Stimulated activated CD4-positive, alpha-beta T cell treated with anti-CD3 and anti-CD28 coated beads, Interleukin-1b, Interleukin-23, amount 100 ng/mL, for 4 hours (primary cell): Measurements from ENCODE around the gene SLC15A4.
"Not testable (repeated sequence)": the region's sequence is repeated elsewhere in the genome, so short reads cannot be mapped to it uniquely, and the experiment has no call there.

Source experiments
- DNase-seq, 2 donors: peaks; one replicate each; pipeline ENCODE4 v3.0.0-alpha.2; 2020; ENCODE audit warnings: low read depth in 2 of 2

The SLC15A4 gene

DNA sequence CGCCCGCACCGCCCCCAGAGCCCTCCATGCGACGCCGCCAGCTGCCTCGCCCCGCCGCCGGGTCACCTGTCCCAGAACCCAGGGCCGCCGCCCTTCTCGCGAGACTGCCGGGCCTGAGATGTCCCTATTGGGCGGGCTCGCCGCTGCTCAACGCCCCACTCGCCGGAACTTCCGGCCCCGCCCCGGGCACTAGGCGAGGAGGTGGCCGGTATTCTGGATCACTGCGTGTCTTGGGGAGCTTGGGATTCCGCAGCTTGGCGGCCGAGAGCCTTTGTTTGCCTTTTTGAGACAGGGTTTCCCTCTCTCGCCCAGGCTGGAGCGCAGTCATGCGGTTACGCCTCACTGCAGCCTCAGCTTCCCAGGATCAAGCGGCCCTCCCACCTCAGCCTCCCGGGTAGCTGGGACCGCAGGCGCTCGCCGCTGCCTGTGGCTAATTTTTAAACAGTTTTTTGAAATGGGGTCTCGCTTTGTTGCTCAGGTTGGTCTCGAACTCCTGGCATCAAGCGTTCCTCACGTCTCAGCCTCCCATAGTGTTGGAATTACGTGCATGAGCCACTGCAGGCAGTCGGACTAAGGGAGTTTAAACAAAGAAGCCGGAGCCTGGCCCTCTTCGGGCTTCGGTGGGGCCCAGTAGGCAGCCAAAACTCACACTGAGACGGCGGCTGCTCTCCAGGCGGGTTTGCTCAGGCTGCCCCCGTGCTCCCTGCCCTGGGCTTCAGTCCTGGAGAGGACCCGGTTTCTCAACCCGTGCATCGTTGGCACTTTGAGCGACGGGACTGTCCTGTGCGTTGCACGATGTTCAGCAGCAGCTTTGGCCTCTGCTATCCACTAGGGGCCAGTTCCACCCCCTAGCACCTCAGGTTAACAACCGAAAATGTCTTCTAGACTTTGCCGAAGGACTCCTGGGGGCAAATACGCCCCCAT is at the start of gene SLC15A4:
TSS of gene SLC15A4 (minus strand) at position 43 of the 924 bp plus-strand sequence. CDS start at position 28, 15 bp downstream.
- peak; percentile 83 to 94 for DNase-seq

DNA sequence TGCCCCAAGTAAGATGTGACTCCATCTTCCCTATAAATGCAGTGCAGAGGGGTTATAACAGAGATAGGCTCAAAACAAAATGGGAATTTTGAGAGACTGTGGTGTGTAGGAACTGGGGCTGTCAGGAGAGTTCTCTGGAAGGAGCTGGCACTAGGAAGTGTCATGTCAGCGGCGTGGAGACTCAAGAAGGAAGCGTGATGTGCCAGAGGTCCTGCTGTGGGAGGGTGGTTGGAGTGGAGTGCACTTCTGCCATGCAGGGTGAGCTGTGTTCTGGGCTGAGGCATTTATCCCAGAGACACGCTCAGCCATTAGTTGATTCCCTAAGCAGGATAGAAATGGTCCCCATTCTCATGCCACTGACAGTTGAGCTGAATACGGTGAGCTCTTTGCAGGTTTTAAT is 48.5 kb upstream of the SLC15A4 start:
- DNase-seq: no peak

DNA sequence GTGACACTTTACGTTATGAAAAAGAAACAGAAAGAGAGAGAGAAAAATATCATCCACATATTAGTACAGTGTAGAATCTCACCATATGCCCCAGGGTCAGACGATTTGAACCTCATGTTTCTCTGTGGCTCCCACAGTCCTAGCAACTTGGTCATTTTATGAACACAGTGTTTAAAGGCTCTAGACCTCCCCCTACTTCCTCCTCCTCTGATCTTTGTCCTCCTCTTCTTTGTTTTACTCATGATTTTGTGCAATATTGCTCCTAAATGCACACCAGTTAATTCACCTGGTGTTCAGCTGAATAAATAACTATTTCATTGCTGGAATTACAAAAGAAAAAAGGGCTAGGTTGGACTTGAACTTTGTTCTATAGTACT is 47.7 kb upstream of the SLC15A4 start:
- DNase-seq: no peak

DNA sequence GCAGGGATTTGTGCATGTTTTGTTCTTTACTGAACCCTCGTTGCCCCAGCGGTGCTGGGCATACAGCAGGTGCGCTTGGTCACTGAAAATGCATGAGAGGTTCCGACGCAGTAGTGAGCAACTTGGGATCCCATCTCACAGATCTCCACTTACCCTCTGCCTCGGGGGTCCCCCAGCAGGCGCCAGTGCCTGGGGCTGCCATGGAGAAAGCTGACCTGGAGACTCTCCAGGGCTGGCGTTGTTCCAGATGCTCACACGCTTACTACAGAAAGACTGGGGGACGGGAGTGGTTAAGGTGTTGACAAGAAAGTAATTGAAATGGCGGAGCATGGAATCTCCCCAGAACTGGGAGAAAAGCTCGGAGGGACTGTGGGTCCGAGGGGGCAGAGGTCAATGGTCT is 43.7 kb upstream of the SLC15A4 start:
- no peak for DNase-seq

DNA sequence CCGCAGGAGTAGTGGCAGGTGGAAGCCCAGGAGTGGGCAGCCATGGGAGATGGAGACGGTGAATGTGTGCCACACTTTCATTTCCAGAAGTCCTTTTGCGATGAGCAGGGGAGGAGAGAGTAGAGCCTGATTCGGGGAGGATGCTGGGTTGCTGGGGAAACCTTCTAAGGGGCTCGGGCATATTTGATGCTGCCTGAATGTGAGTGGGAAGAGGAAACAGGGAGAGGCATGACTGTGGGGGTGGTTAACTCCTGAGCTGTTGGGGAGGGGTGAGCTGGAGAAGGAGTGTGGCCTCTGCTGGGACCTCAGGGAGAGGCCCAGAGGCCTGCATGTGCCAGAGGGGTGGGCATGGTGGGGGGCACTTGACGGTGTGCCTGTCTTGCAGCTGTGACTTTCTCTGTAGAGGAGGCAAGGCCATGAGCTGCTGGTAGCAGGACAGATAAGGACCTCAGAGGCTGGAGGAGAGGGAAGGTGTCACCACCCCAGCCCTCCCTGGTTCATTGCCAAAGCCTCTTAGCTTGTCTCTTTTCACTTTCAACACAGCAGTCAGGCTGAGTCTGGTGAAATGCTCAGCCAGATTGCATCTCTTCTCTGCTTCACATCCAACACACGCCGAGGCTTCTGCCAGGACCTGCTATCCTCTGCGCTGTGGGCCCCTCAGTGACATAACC is 40.9 kb upstream of the SLC15A4 start:
- no peak for DNase-seq

DNA sequence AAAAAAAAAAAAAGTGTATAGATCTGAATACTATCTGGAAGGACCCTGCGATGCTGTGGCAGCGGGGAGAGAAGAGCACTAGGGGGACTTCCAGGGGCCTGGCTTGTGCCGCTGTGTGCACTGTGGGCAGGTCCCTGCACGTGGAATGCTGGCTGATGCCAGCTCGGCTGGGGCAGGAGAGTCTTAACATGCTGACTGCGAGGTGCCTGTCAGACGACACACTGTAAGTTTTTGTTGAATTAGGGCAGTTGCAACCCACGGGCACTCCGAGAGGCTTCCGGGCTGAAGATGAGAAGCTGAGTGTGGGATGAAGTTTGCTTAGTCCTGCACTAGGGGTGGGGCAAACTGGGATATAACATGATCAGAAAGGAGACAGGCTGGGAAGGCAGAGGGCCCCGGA is 40.2 kb upstream of the SLC15A4 start:
- DNase-seq: no peak

DNA sequence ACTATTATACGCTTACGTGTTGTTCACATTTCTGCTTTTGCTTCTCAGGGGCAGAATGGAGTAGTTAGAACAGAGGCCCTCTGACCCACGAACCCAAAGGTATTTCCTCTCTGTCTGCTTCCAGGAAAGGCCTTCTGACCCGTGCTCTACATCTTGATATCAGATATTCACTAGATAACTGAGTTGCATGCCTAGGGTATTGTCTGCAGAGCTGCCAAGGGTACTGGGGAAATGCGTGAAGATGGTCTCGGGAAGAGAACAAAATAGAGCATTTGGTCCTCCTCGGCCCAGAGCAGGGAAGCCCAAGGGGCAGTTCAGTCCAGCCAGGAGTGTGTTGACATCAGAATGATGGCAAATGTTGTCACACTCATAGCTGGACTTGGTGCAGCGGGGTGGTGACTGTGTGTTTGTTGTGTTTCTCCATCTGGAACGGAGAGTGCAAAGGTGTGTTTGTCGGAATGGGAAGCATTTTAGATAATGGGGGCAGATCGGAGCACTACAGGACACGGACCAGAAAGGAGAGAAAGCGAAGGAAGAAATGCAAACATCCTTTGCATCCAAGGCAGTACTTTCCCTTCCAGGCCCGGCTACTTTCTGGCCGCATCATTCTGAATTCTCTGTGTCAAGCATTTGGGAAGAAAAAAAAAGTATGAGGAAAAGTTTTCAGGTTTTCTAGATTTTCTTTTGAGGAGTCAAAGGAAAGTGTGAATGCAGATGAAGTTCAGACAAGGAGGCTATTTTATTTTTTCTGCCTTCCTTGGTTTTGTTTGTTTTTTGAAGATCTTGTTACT is 37.7 kb upstream of the SLC15A4 start:
- DNase-seq: no peak

DNA sequence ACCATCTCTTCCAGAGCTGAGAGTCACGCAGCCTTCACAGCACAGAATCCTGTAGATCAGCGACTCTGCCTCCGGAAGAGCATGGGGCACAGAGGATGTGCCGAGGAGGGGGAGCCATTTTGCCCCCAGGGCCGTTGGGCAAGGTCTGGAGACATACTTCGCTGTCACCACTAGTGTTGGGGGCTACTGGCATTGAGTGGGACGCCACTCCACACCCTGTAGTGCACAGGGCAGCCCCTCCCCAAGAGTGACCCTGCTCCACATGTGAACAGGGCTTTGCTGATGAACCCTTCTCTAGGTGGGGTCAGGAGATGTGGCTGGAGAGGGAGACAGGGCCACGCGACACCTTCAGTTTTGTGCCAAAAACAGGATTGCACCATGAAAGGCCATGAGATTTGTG is 35.6 kb upstream of the SLC15A4 start:
- no peak for DNase-seq

DNA sequence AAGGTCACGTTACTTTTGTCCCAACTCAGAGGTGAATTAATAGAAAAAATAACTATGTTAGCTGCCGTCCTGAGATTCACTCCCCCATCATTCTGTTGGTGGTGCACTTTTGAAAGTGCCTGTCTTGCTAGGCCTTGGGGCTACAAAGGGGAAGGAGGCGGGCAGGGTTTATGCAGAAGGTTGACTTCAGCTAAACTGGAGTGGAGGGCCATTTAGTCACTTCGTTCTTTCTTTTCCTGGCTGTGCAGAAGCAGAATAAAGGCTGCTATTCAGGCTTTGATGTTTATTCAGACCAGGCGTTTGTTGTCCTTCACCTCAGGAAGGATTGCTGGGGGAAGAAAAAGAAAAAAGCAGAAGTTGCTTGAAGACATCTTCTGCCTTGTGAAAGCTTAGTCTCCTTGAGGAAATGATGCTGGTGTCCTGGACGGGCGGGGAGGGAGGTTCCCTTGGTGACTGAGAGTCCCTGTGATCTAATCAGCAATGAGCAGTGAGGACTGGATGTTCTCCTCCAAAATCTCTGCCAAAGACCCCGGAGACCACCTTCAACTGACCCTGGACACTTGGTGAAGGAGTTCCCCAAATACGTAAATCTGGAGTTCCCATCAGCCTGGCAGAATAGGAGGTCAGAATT is 33.5 kb upstream of the SLC15A4 start:
- no peak for DNase-seq

DNA sequence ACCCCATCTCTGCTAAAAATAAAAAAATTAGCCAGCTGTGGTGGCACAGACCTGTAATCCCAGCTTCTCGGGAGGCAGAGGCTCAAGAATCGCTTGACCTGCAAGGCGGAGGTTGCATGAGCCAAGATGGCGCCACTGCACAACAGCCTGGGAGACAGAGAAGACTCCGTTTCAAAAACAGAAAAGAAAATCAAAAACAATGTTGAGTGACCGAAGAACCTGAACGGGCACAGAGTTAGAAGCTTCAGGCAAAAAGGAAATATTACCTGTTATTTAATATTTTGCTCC is 33.0 kb upstream of the SLC15A4 start:
- no peak for DNase-seq

DNA sequence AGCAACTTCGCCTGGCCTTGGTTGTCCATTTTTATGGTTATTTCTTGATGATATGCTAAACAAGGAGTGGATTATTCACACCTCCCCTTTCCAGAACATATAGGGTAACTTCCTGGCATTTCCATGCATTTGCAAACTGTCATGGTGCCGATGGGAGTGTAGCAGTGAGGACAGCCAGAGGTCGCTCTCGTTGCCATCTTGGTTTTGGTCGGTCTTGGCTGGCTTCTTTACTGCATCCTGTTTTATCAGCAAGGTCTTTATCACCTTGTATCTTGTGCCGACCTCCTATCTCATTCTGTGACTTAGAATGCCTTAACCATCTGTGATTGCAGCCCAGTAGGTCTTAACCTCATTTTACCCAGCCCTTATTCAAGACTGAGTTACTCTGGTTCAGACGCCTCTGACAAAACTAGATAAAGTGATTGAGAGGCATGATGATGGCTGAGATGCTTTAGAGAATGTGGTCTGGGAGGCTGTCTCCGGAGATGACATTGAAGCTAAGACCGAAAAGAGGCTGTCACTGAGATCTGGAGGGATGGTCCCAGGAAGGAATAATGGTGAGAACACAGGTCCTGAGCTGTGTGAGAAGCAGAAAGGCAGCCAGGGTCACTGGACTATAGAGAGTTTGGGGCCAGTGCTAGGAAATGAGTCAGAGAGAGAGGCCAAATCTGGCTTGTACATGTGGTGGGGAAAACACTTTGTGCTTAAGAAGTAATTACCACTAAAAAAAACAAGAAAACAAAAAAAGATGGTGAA is 32.5 kb upstream of the SLC15A4 start:
- no peak for DNase-seq

DNA sequence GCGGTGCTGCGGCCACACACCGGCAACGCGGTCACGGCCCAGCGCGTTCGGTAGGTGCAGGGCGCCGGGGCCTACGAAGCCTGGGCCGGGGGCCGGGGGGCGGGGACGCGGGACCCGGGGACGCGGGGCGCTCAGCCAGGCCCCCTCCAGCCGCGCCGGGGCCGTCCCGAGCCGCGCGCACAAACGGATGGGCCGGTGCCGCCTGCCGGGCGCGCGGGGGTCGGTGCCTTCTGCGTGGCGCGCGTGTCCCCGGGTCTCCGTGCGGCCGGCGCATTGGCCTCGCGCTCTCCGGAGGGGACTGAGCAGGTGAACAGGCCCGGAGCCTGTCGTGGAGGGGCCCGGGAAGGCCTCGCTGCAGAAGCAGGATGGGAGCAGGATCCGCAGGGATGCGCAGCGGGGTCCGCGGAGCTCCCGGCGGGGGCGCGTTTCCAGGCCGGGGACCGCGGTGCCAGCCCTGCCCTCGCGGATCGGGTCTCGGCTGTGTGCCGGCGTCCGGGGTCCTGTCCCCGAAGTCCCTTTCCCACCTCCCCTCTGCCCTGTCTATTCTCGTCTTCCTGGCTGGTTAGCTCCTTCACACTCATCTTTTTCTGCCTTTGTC is 29.9 kb upstream of the SLC15A4 start:
- no peak for DNase-seq

DNA sequence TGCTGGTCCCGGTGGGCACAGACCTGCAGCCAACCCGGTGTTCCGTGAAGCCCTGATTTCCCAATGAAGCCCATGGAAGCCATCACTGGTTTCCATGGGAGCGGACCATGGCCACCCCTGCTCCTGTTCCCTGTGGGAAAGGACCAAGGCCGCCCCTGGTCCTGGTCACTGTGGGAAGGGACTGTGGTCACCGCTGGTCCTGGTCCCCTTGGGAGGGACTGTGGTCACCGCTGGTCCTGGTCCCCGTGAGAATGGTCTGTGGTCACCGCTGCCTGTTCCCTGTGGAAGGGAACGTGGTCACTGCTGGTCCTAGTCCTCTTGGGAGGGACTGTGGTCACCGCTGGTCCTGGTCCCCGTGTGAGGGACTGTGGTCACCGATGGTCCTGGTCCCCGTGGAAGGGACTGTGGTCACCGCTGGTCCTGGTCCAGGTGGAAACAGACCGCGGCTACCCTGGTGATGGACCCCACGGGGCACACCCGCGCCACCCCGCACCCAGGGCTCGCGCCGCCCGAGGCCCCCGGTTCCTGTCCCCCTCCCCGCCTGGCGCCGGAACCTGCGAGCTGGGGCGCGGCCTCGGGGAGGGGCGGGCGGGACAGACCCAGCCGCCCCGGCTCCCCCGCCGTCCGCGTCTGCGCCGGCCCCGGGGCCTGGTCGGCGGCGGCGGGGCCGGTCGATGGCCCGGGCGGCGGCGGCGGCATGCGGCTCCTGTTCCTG is 29.3 kb upstream of the SLC15A4 start, which contains the start of gene GLT1D1:
TSS of gene GLT1D1 (plus strand) at position 594 of the 715 bp plus-strand sequence. CDS start at position 698, 104 bp downstream.
- no peak for DNase-seq

DNA sequence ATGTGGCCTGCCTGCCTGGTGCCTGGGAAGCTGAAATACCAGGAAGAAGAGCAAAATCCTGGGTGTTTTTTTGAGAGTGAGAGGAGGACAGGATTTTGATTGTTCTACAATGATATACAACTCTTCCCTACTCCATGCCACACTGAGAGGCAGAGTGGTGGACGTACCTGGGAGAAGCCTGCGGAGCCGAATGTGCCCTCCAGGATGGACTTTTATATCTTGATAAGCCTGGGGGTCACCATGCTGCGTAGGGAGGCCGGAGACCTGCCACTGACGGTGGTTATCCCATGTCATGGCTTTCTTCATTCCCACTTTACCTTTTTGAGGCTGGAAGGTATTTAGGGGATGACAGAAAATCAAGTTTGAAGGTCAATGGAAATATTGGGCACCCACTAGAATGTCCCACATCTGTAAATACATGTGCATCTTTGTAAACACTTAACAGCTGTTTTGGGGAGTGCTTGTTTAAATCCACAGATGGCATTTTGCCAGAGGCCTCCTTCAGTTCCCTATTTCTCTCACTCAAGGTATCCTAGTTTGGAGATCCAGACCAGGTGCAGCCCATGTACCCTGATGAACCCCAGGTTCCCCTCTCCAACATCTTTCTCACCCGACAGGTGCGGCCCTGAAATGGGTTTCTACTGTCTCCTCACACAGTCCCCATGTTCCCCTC is 28.4 kb upstream of the SLC15A4 start:
- no peak for DNase-seq

DNA sequence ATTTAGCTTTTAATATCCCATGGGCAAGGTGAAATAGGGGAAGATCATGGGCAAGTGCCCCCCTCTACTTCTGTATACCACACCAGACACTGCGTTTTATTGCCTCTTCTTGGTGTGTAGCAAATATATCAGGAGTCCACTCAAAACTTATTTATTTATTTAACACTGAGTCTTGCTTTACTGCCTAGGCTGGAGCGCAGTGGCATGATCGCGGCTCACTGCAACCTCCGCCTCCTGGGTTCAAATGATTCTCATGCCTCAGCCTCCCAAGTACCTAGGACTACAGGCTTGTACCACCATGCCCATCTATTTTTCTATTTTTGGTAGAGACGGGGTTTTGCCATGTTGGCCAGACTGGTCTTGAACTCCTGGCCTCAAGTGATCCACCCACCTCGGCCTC is 27.7 kb upstream of the SLC15A4 start:
- DNase-seq: not testable (repeated sequence)

DNA sequence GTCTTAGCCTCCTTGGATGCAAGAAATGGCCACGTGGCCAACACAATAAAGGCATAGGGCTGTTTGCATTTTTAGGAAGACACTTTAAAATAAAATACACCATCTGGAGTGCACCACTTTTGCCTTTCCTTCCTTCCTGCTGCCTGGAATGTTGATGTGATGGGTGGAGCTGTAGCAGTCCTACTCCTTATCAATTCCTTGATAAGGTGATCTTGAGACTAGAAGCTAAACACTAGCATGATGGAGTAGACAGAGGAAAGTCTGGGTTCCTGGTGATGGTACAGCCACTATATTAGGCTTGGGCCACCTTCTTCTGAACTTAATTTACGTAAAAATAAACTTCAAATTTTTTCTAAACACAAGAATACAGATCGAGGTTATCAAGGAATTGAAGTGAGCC is 26.6 kb upstream of the SLC15A4 start:
- DNase-seq: no peak

DNA sequence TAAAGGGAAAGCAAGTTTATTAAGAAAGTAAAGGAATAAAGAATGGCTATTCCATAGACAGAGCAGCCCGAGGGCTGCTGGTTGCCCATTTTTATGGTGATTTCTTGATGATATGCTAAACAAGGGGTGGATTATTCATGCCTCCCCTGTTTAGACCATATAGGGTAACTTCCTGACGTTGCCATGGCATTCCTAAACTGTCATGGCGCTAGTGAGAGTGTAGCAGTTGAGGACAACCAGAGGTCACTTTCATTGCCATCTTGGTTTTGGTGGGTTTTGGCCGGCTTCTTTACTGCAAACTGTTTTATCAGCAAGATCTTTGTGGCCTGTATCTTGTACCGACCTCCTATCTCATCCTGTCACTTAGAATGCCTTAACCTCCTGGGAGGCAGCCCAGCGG is 26.0 kb upstream of the SLC15A4 start:
- not testable (repeated sequence) for DNase-seq

DNA sequence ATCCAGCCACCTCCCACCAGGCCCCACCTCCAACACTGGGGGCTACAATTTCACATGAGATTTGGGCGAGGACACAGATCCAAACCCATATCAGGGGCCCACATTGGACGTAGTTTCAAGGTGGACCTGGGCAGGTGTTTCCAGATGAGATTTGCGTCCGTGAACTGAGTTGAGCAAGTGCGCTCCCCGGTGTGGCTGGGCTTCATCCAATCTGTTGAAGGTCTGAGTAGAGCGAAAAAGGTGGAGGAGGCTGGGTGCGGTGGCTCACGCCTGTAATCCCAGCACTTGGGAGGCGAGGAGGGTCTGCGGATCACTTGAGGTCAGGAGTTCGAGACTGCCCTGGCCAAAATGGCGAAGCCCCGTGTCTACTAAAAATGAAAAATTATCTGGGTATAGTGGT is 24.6 kb upstream of the SLC15A4 start:
- no peak for DNase-seq

DNA sequence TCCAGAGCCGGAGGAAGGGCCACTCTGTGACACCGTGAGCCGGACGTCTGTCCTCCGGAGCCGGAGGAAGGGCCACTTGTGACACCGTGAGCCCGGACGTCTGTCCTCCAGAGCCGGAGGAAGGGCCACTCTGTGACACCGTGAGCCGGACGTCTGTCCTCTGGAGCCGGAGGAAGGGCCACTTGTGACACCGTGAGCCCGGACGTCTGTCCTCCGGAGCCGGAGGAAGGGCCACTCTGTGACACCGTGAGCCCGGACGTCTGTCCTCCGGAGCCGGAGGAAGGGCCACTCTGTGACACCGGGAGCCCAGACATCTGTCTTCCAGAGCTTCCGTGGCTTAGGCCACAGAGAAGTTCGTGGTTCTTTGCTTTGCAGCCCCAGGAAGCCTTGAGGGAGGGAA is 22.9 kb upstream of the SLC15A4 start:
- DNase-seq: not testable (repeated sequence)
